Activated CD4-positive, alpha-beta T cell treated with anti-CD3 and anti-CD28 coated beads, Interleukin-2, amount 50 U/mL, for 1 hour (primary cell): ENCODE data around the gene STMN3.
"Not testable (repeated sequence)": the region's sequence is repeated elsewhere in the genome, so short reads cannot be mapped to it uniquely, and the experiment has no call there.

ENCODE experiments used
- DNase-seq: peaks from one replicate; pipeline ENCODE4 v3.0.0-alpha.2; 2020

The STMN3 gene

DNA sequence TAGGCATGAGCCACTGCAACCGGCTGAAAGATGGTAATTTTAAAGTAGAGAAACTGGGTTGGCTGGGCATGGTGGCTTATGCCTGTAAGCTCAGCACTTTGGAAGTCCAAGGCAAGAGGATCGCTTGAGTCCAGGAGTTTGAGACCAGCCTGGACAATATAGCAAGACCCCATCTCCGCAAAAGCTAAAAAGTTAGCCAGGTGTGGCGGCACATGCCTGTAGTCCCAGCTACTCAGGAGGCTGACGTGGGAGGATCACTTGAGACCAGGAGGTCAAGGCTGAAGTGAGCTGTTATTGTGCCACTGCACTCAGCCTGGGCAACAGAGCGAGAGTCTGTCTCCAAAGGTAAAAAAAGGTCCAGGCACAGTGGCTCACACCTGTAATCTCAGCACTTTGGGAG, 22.3 kb downstream of the STMN3 start:
- not testable (repeated sequence) for DNase-seq

DNA sequence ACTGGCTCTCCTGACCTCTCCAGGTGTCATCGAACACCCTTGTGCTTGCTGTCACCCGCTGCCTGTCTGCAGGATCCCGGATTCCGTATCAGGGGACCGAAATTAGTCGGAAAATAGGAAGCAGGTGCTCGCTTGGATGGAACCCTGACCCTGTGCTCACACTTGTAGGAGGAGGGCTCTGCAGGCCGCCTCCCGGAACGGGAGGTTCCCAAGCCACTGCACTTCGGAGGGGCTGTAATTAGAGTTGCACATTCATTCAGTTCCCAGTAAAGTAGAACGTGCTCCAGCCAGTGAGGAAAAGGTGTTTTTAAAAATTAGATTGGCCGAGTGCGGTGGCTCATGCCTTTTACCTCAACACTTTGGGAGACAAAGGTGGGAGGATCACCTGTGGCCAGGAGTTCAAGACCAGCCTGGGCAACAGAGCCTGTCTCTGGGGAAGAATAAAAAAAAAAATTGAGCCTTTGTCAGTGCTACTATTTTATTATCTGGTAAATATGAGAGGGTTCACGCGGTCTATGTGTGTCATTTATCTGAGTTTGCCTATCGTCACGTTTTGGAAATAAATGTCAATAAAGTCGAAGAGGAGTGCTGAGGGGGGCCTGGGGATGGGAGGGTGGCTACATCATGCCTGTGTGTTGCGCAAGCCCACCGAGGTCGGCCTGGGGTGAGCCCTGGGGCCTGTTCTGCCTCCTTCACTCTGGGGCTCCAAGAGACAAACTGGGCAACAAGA, 24.8 kb downstream of the STMN3 start:
- DNase-seq: peak; percentile 57

GRCh38 chr20:63627751-63628245, 25.4 kb downstream of the STMN3 start:
- no peak for DNase-seq

DNA sequence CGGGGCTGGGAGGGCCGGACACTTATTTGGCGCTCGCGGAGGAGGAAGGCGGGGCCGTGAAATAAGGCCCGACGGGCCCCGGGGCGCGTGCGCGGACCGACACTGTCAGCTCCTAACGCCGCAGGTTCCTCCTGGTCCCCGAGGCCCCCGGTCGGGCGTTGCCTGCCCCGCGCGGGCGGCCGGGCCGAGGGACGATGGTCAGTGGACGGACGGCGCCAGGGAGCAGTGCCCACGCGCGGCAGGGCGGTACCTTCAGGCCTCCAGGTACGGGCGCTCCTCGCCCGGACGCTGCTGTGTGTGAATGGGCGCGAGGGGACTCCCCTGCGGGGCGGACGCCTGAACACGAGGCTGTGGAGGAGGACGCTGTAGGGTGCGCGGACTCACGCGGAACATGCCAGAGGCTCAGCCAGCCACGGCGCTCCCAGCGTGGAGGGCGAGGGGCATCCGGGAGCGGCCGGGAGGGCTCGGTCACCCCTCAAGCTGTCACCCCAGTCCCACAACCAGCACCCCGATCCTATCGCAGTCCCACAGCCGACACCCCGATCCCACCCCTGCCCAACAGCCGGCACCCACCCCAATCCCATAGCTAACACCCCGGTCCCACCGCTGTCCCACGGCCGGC, 26.0 kb downstream of the STMN3 start:
- DNase-seq: peak; percentile 93

GRCh38 chr20:63626424-63627128, 26.6 kb downstream of the STMN3 start, which contains the start of gene GMEB2:
Gene GMEB2, minus strand, starts transcription at chr20:63627101. Its CDS starts 7,704 bp downstream, at chr20:63619397.
- peak; percentile 58 for DNase-seq

- peak; percentile 18 for DNase-seq
Measured at GRCh38 chr20:63625771-63626423, 27.3 kb downstream of the STMN3 start.

DNA sequence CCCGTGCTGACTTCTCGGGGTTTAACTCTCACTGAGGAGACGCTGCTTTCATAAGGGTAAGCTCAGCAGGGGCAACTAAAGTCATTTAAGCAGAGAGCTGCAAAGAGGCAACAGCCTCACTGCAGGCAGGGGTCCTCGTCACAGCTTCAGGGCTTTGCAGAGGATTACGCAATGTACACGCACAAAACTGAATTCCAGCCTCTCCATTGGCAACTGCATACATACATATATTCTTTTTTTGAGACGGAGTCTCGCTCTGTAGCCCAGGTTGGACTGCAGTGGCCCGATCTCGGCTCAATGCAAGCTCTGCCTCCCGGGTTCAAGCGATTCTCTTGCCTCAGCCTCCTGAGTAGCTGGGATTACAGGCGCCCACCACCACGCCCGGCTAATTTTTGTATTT, 28.7 kb downstream of the STMN3 start:
- no peak for DNase-seq

DNA sequence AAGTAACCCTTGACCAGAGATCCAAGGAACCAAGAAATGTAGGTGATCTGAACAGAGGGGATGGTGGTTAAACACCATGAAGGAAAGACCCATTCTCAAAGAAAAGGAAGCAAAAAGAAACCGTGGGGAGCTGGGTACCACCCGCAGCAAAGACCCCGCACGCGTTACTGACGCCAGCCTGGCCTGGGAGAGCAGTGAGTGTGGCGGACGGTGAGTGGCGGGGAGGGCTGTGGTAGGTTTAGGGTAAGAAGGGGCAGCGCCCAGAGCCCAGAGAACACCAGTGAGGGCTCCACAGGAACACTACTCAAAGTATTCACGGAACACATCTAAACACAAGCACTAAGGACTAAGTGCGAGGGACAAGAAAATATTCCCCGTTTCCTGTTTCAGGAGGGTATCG, 30.5 kb downstream of the STMN3 start:
- DNase-seq: no peak

DNA sequence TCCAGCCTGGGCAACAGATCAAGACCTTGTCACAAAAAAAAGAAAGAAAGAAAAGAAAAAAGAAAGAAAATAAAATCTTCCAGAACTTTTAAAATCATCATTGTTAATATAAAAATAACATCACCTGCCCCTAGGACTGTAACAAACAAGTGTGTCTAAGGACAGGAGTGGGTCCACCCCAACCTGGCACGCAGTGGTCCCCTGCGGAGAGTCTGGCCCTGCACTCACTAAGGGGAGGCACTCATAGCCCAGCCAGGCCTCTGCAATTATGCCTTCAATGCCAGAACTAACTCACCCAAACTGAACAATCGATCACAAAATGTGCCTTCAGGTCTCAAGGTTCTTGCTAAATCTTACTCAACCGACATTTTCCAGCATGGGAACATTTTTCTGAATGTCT, 31.1 kb downstream of the STMN3 start:
- no peak for DNase-seq

DNA sequence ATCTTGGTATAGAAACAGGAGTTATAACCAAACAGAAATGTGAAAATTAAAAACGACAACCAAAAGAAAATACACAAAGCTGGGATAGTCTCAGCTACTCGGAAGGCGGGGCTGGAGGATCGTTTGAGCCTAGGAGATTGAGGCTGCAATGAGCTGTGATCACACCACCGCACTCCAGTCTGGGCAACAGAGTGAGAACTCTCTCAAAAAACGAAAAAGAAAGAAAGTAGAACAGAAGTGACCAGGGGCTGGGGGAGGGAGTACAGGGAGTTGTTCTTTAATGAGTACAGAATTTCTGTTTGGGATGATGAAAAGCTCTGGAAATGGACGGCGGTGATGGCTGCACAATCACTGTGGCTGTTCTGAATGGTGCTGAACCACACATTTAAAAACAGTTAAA, 32.2 kb downstream of the STMN3 start:
- no peak for DNase-seq

DNA sequence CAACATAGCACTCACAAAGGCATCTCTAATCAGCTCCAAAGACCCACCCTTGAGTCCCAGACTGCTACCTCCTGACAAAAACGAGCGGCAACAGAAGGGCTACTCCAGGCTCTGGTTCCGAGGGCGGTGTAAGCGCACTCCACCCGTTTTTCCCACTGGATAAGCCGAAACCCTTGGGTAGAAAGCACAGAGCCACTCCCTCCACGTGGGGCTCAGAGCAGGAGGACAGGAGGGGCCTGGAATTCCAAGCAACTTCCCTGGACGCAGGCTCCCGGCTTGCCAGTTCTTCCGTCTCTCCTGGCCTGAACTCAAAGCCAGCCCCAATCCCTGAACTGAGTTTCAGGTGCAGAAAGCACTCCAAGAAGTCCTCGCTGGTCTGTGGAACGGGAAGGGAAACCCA, 33.7 kb downstream of the STMN3 start:
- DNase-seq: no peak

DNA sequence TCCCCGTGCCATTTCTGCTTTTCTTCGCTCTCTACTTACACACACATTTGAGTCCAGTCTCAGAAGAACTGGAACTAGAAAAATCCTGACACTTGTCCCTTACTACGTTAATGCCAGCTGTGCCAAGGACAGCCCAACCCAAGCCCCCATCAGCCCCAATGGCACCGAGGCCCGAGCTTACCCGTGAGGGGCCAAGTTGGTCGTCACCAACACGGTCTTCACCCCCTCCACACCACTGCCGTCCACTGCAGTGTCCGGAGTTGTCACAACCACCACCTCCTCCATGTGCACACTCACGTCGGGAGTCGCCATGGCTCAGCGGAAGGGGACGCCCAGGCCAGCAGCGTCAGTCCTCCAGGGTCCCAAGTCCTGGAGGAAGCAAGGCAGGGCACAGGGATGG, 34.1 kb downstream of the STMN3 start:
- no peak for DNase-seq

- no peak for DNase-seq
Measured at GRCh38 chr20:63618291-63618980, 34.8 kb downstream of the STMN3 start.

DNA sequence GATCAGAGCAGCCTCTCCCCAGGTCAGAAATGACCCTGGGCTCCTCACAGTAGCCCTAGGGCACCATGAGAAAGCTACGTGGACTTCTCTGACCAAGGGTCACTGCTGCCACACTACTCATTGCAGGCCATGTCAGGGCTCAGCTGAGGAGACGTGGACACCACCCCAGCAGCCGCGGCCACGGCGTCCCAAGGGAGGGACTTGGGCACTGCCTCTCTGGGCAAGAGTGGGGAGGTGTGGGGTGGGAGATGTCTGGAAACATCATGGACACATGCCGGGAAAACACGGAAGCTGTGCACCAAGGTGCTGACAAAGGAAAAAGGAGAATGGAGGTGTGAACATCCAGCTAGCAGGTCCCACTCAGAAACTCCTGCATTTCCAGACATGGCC, 35.4 kb downstream of the STMN3 start:
- no peak for DNase-seq

DNA sequence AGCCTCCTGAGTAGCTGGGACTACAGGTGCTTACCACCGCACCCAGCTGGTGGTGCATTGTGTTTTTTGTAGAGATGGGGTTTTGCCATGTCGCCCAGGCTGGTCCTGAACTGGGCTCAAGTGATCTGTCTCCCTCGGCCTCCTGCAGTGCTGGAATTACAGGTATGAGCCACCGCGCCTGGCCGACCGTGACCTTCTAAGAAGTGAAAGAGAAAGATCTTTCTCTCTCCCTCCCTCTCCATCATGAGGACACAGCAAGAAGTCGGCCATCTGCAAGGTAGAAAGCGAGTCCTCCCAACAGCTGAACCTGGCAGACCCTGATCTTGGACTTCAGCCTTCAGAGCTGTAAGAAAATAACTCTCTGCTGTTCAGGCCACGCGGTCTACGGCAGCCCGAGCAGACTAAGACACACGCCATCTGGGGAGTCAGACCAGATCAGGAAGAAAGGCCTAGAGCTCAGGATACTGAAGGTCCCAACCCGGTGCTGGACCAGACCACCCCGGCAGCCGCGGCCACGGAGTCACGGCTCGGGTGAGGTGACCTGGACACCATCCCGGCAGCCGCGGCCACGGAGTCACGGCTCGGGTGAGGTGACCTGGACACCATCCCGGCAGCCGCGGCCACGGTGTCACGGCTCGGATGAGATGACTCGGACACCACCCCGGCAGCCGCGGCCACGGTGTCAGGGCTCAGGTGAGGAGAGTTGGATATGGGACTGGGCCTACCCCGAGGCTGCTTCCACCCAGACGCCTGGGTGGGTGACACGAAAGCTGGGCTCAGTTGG, 35.9 kb downstream of the STMN3 start:
- no peak for DNase-seq

DNA sequence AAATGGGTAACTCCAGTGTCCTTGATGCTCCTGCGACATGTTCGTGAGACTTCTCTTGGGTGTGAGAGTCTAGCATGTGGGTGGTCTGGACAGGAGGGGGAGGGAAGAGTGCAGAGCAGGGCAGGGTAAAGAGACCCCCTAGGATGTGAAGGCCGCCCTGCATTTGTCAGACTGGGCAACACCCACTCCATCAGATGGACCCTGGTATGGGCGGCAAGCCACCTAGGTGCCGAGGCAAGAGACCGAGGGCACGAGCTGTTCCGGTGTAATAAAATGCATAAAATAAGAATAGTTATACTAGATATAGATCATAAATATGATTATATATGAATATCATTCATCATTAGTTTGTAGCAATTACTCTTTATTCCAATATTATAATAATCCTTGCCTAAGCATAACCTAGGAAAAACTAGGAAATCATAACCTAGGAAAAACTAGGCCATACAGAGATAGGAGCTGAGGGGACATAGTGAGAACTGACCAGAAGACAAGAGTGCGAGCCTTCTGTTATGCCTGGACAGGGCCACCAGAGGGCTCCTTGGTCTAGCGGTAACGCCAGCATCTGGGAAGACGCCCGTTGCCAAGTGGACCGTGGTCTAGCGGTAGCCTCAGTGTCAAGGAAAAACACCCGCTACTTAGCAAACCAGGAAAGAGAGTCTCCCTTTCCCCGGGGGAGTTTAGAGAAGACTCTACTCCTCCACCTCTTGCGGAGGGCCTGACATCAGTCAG, 39.2 kb downstream of the STMN3 start:
- not testable (repeated sequence) for DNase-seq

GRCh38 chr20:63612276-63612931, 40.8 kb downstream of the STMN3 start:
- no peak for DNase-seq

DNA sequence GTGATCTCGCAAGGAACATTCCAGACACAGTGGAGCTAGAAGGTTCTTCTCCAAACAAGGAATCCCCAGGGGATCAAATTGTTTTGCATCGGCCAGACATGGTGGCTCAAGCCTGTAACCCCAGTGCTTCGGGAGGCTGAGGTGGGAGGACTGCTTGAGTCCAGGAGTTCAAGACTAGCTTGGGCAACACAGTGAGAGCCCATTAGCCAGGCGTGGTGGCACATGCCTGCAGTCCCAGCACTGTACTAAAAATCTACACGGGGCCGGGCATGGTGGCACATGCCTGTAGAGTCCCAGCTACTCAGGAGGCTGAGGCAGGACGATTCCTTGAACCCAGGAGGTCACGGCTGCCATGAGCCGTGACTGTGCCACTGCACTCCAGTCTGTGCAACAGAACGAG, 41.6 kb downstream of the STMN3 start:
- no peak for DNase-seq

DNA sequence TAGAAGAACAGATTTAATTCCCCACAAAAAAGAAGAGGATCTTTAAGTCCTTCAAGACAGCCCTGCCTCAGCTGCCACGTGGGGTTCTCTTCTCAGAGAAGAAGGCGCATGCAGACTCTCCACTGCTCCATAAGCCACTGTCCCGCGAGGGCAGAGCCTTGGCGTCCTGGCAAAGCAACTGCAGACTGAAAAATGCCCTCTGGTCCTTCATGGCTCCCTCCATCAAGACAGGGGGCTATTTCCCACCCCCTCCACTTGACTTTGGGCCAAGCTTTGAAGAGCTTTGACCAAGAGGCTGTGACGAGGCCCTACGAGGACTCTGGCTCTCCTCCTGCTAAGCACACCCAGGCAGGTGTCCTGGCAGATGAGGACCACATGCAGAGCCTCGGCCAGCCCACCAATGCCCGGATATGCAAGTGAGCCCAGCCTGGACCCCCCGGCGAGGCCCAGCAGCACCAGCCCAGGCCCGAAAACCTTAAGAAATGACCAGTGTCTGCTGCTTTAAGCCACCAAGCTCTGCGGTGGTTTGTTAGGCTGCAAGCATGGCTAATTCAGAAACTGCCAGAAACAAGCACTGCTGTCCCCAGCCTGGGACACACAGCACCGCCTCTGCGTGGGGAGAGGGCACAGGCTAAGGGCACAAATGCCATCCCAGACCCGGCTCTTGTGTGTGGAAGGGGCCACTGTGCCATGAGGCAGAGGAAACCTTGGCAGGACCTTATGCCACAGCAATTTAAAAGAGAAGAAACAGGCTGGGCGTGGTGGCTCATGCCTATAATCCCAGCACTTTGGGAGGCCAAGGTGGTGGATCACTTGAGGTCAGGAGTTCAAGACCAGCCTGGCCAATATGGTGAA, 42.4 kb downstream of the STMN3 start:
- no peak for DNase-seq

DNA sequence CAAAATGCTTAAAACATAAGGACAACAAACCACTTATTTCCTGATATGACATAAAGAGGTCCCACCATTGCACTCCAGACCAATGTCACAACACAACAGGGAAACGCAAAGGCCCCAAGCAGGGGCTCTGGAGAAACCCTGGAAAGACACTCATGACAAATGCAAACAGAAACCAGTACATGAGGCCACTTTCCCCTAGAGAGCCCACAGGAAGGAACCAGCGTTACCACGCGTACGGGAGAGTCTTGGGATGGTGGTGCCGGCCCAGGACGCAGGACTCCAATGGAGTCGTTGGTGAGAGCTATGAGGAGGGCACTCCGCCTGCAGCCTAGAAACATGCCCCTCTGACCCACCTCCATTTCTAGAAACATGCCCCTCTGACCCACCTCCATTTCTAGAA, 46.5 kb downstream of the STMN3 start:
- DNase-seq: no peak
